Endodermal cell (in vitro differentiated cells): ENCODE measurements around the gene SIRT7. TPM values are rescaled to one million over a fixed set of nuclear protein-coding genes. Genes with fewer than 3 reads are reported as not detected.

Experiments used
- DNase-seq: peaks from one replicate; pipeline ENCODE4 v3.0.0-alpha.2; 2017
- H3K27ac ChIP-seq: 2 replicates; pipeline ENCODE4 v1.5.1; 2013; ENCODE audit warnings: mild to moderate bottlenecking, low read depth, low read length, moderate library complexity
- H3K27me3 ChIP-seq: 2 replicates; pipeline ENCODE4 v1.6.1; 2013; ENCODE audit warnings: mild to moderate bottlenecking, low read length, moderate library complexity; ENCODE audit not compliant: insufficient read depth, control insufficient read depth, poor library complexity, severe bottlenecking
- H3K36me3 ChIP-seq: 2 replicates; pipeline ENCODE4 v1.7.0; 2013; ENCODE audit warnings: mild to moderate bottlenecking, low read length, moderate library complexity; ENCODE audit not compliant: control insufficient read depth, insufficient read depth
- H3K4me1 ChIP-seq: one replicate; pipeline ENCODE4 v1.7.0; 2013; ENCODE audit warnings: low read length; ENCODE audit not compliant: control insufficient read depth, insufficient read depth
- H3K4me3 ChIP-seq: 2 replicates; pipeline ENCODE4 v1.5.1; 2013; ENCODE audit warnings: mild to moderate bottlenecking, low read length, moderate library complexity
- H3K9ac ChIP-seq: 2 replicates; pipeline ENCODE4 v1.6.1; 2013; ENCODE audit warnings: mild to moderate bottlenecking, low read length, moderate library complexity; ENCODE audit not compliant: poor library complexity, severe bottlenecking; ENCODE audit errors: extremely low read depth
- H3K9me3 ChIP-seq: 2 replicates; pipeline ENCODE4 v1.6.1; 2013; ENCODE audit warnings: mild to moderate bottlenecking, low read length, moderate library complexity; ENCODE audit not compliant: control insufficient read depth
- H3K27ac Mint-ChIP-seq: 2 replicates; pipeline ENCODE4 v1.8.0; 2020; ENCODE audit warnings: mixed read lengths
- H3K27me3 Mint-ChIP-seq: 2 replicates; pipeline ENCODE4 v1.8.0; 2021; ENCODE audit warnings: mild to moderate bottlenecking, mixed read lengths; ENCODE audit not compliant: insufficient read depth
- H3K36me3 Mint-ChIP-seq: 2 replicates; pipeline ENCODE4 v1.8.0; 2020; ENCODE audit warnings: low read depth, mixed read lengths
- H3K4me1 Mint-ChIP-seq: 2 replicates; pipeline ENCODE4 v1.8.0; 2020; ENCODE audit warnings: mixed read lengths
- H3K4me3 Mint-ChIP-seq: 2 replicates; pipeline ENCODE4 v1.8.0; 2020; ENCODE audit warnings: mild to moderate bottlenecking, moderate library complexity, mixed read lengths
- H3K9me3 Mint-ChIP-seq: 2 replicates; pipeline ENCODE4 v1.8.0; 2020; ENCODE audit warnings: mild to moderate bottlenecking, mixed read lengths
- WGBS, 2 experiments: methylation state at CpG; one replicate each; pipeline versions ENCODE4 v1.1.5 to v1.1.7; 2013; ENCODE audit warnings: missing lambda C conversion rate in 2 of 2, mixed read lengths in 1 of 2; ENCODE audit not compliant: insufficient coverage in 1 of 2, insufficient read length in 1 of 2; 5-methylcytosine and 5-hydroxymethylcytosine counted together
- long read RNA-seq, 4 experiments: library from polyadenylated mRNA in 2 of 4; library from RNA in 1 of 4; library from capped mRNA in 1 of 4; stranded (forward) in 3 of 4; unstranded in 1 of 4; transcript quantifications; one replicate each; pipeline ENCODE4 v2.0.0, GENCODE V29; 2020 to 2021; ENCODE audit warnings: inconsistent platforms in 1 of 4
- polyA plus RNA-seq, 2 experiments: library from polyadenylated mRNA; stranded (reverse); fragments of 50-300 nt; gene quantifications; one replicate each; pipeline ENCODE4 v1.2.3, GENCODE V29; 2013
- total RNA-seq, 2 donors: library from RNA; stranded (reverse); fragmentation: NEBNext Ultra II Directional in 1 of 2; extraction: Animal tissue kit (Norgen Biotek cat#: 25700) in 1 of 2; gene quantifications; 2 replicates in 1 of 2; 3 replicates in 1 of 2; pipeline ENCODE4 v1.2.1, GENCODE V29; 2021
- TF ChIP-seq, protein P1 (sequence below): fragments of 200-600 bp; sonication (generic); conservative IDR thresholded peaks from 2 replicates; pipeline ENCODE4 v1.5.0; 2021; ENCODE audit warnings: antibody characterized with exemption, mild to moderate bottlenecking

SIRT7 gene, protein sequence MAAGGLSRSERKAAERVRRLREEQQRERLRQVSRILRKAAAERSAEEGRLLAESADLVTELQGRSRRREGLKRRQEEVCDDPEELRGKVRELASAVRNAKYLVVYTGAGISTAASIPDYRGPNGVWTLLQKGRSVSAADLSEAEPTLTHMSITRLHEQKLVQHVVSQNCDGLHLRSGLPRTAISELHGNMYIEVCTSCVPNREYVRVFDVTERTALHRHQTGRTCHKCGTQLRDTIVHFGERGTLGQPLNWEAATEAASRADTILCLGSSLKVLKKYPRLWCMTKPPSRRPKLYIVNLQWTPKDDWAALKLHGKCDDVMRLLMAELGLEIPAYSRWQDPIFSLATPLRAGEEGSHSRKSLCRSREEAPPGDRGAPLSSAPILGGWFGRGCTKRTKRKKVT
- 10 to 100 TPM; 21.8 to 22.1 TPM for total RNA-seq
- polyA plus RNA-seq (2013, experiment 1 of 2): 15.5 TPM
- 12.7 TPM for polyA plus RNA-seq (2013, experiment 2 of 2)
- long read RNA-seq, experiment 1, partial matches to known transcripts: 6 of 6 reads
- long read RNA-seq, experiment 1, other reads (novel, unspliced or antisense): 0 of 6 reads
- long read RNA-seq, experiment 2, transcript SIRT7-201 (10 exons, 1,743 nt): major isoform, 5 of 27 reads
- long read RNA-seq, experiment 2, partial matches to known transcripts: 9 of 27 reads
- long read RNA-seq, experiment 2, other reads (novel, unspliced or antisense): 11 of 27 reads
- long read RNA-seq, experiment 3, partial matches to known transcripts: 2 of 4 reads
- long read RNA-seq, experiment 3, other reads (novel, unspliced or antisense): 2 of 4 reads
- long read RNA-seq, experiment 4, partial matches to known transcripts: 3 of 4 reads
- long read RNA-seq, experiment 4, other reads (novel, unspliced or antisense): 1 of 4 reads

DNA sequence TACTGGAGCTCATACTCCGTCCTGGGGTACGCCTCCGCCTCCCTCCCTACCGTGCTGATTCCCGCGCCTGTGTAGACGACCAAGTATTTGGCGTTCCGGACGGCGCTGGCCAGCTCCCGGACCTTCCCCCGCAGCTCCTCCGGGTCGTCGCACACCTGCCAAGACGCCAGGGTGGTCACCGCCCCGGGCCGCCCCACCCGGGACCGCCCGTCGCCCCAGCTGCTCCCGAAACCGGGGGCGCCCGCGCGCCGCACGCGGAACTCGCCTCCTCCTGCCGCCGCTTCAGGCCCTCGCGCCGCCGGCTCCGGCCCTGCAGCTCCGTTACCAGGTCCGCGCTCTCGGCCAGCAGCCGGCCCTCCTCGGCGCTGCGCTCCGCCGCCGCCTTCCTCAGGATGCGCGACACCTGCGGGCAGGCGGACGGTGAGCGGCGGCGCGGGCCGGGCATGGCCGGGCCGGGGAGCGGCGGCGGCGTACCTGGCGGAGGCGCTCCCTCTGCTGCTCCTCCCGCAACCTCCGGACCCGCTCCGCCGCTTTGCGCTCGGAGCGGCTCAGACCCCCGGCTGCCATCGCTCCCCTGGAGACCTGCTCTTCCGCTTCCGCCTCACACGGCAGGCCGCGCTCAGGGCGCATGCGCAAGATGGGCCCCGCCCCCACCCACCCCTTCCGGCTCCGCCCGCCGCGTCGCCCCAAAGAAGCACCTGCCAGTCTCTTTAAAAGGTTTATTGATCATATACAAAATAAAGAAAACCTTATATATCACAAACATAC is at the start of gene SIRT7:
Gene SIRT7 (minus strand): TSS at position 612 of the 768 bp plus-strand sequence. CDS start 45 bp downstream, at position 567.
- peak within 1 kb of the TSS; percentile 92 for H3K4me3 ChIP-seq
- H3K4me3 Mint-ChIP-seq: peak within 1 kb of the TSS; percentile 69
- H3K27me3 ChIP-seq: no peaks in the 10 kb centered on the region
- peak within 1 kb of the TSS; percentile 79 for H3K27ac Mint-ChIP-seq
- peaks cover 52% of the 10 kb centered on the region for H3K36me3 Mint-ChIP-seq
- H3K27ac ChIP-seq: no peak within 1 kb of the TSS
- H3K9me3 ChIP-seq: no peaks in the 10 kb centered on the region
- H3K9ac ChIP-seq: peak within 1 kb of the TSS; percentile 48
- H3K9me3 Mint-ChIP-seq: no peaks in the 10 kb centered on the region
- peaks cover 56% of the 10 kb centered on the region for H3K36me3 ChIP-seq
- H3K4me1 ChIP-seq: peaks cover 2% of the 10 kb centered on the region
- no peaks in the 10 kb centered on the region for H3K27me3 Mint-ChIP-seq
- DNase-seq: peak; percentile 98
- TF ChIP-seq, protein P1, sequence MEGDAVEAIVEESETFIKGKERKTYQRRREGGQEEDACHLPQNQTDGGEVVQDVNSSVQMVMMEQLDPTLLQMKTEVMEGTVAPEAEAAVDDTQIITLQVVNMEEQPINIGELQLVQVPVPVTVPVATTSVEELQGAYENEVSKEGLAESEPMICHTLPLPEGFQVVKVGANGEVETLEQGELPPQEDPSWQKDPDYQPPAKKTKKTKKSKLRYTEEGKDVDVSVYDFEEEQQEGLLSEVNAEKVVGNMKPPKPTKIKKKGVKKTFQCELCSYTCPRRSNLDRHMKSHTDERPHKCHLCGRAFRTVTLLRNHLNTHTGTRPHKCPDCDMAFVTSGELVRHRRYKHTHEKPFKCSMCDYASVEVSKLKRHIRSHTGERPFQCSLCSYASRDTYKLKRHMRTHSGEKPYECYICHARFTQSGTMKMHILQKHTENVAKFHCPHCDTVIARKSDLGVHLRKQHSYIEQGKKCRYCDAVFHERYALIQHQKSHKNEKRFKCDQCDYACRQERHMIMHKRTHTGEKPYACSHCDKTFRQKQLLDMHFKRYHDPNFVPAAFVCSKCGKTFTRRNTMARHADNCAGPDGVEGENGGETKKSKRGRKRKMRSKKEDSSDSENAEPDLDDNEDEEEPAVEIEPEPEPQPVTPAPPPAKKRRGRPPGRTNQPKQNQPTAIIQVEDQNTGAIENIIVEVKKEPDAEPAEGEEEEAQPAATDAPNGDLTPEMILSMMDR: no peak
- H3K4me1 Mint-ChIP-seq: peaks cover 11% of the 10 kb centered on the region
- 0 to 5% methylated on average over 20 to 94 of the region's 94 CpGs for WGBS, 2 experiments

DNA sequence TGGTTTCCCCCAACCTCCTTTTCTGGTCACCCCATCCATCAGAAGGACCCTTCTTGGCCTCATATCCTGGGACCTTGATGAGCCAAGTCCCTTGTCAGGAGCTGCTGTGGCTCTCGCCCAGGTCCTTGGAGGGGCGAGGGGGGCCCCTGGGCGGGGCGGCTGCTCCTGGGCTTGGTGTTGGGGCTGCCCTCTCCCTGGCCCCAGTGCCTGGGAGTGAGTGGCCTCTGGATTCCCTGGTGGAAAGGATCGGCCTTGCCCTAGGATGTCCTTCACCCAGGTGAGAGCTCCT is 49.2 kb upstream of the SIRT7 start:
- Histone ChIP-seq H3K9me3 (no peaks in the 10 kb centered on the region), H3K4me1 (no peaks in the 10 kb centered on the region), H3K9ac (no peak overlapping the region), H3K27ac (no peak overlapping the region), H3K4me3 (no peak overlapping the region), H3K27me3 (peaks cover 15% of the 10 kb centered on the region), H3K36me3 (no peaks in the 10 kb centered on the region)
- no peak overlapping the region for H3K4me3 Mint-ChIP-seq
- DNase-seq: peak; percentile 79
- TF ChIP-seq, protein P1: no peak
- peaks cover 35% of the 10 kb centered on the region for H3K27me3 Mint-ChIP-seq
- H3K27ac Mint-ChIP-seq: no peak overlapping the region
- peaks cover under 1% of the 10 kb centered on the region for H3K9me3 Mint-ChIP-seq
- 92 to 100% methylated on average over 3 to 5 of the region's 5 CpGs for WGBS, 2 experiments
- no peaks in the 10 kb centered on the region for H3K36me3 Mint-ChIP-seq
- H3K4me1 Mint-ChIP-seq: peaks cover 25% of the 10 kb centered on the region
